Chondrocyte (in vitro differentiated cells): Measurements from ENCODE around the gene LRRC8C. TPM values are rescaled to one million over a fixed set of nuclear protein-coding genes. Genes with fewer than 3 reads are reported as not detected.

Experiments
- DNase-seq: peaks from one replicate; pipeline ENCODE4 v3.0.0; 2021; ENCODE audit warnings: mixed read lengths, low spot score
- H3K27ac Mint-ChIP-seq: one replicate; pipeline ENCODE4 v1.8.0; 2021; ENCODE audit warnings: mild to moderate bottlenecking, moderate library complexity, mixed read lengths; ENCODE audit not compliant: unreplicated experiment
- H3K27me3 Mint-ChIP-seq: 2 replicates; pipeline ENCODE4 v1.8.0; 2021; ENCODE audit warnings: low read depth, mixed read lengths
- H3K36me3 Mint-ChIP-seq: 2 replicates; pipeline ENCODE4 v1.8.0; 2021; ENCODE audit warnings: low read depth, mixed read lengths
- H3K4me1 Mint-ChIP-seq: 2 replicates; pipeline ENCODE4 v1.8.0; 2021; ENCODE audit warnings: low read depth, mild to moderate bottlenecking, mixed read lengths
- H3K4me3 Mint-ChIP-seq: one replicate; pipeline ENCODE4 v1.8.0; 2021; ENCODE audit warnings: mild to moderate bottlenecking, moderate library complexity, mixed read lengths; ENCODE audit not compliant: unreplicated experiment
- H3K9me3 Mint-ChIP-seq: 2 replicates; pipeline ENCODE4 v1.8.0; 2021; ENCODE audit warnings: low read depth, mixed read lengths
- total RNA-seq: library from RNA; stranded (reverse); gene quantifications from 3 replicates; pipeline ENCODE4 v1.2.1, GENCODE V29; 2021
- TF ChIP-seq, protein P1 (sequence below): fragments of 200-600 bp; sonication (generic); IDR thresholded peaks from 2 replicates; pipeline ENCODE4 v1.5.0; 2021; ENCODE audit warnings: antibody characterized with exemption, mild to moderate bottlenecking, moderate library complexity

LRRC8C gene
- total RNA-seq, 1 donor from 2014 or later: 2.3 TPM

DNA sequence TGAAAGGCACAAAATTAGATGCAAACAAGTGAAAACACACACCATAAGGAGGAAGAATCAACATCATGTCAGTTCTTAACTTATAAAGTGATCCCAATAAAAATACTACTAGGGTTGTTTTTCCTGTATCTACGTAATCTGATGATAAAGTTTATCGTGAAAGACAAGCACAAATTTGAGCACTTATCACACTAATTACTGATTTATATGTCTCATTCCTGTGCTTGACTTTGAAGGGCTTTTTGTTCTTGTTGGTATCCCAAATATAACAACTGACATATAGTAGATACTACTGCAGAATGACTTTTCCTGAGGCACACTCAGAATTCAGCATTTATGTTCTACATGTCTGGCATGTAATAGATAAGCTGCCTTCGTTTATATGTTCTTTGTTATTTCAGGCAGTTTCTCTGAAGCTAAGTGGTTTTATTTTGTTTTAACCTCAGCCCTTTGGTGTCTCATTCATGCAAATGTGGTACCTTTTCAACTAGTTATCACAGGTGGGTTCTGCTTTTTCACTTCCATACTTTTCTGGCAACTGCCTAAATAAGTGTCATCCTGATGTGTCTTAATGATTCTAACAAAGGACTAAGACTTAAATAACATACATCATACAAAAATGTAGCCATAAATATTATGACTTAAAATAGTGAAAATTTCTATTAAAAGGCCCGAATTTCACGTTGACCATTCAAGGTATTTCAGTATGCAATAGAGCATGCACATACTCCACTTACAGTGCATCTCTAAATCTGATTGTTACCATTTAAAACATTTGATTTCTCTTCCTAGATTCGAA is 73.2 kb downstream of the LRRC8C start:
- no peaks in the 10 kb centered on the region for H3K27me3 Mint-ChIP-seq
- no peaks in the 10 kb centered on the region for H3K36me3 Mint-ChIP-seq
- TF ChIP-seq, protein P1, sequence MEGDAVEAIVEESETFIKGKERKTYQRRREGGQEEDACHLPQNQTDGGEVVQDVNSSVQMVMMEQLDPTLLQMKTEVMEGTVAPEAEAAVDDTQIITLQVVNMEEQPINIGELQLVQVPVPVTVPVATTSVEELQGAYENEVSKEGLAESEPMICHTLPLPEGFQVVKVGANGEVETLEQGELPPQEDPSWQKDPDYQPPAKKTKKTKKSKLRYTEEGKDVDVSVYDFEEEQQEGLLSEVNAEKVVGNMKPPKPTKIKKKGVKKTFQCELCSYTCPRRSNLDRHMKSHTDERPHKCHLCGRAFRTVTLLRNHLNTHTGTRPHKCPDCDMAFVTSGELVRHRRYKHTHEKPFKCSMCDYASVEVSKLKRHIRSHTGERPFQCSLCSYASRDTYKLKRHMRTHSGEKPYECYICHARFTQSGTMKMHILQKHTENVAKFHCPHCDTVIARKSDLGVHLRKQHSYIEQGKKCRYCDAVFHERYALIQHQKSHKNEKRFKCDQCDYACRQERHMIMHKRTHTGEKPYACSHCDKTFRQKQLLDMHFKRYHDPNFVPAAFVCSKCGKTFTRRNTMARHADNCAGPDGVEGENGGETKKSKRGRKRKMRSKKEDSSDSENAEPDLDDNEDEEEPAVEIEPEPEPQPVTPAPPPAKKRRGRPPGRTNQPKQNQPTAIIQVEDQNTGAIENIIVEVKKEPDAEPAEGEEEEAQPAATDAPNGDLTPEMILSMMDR: no peak
- no peak overlapping the region for H3K27ac Mint-ChIP-seq
- no peak overlapping the region for H3K4me3 Mint-ChIP-seq
- no peak for DNase-seq
- peaks cover 20% of the 10 kb centered on the region for H3K4me1 Mint-ChIP-seq
- H3K9me3 Mint-ChIP-seq: no peaks in the 10 kb centered on the region

DNA sequence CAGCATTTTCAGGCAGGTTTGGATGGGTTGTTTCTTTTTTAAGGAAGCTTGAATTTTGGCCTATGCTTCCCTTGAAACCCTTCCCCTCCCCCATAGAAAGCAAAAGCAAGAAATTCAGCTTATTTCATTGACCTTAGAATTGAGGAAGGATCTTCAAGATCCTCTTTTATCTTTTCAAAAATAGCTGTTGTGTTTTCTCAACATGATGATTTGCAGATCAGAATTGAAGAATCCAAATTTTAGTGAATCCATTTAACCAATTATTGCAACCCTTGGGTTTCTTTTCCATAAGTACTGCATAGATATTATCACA is 73.7 kb downstream of the LRRC8C start:
- H3K9me3 Mint-ChIP-seq: no peaks in the 10 kb centered on the region
- no peak overlapping the region for H3K27ac Mint-ChIP-seq
- H3K27me3 Mint-ChIP-seq: no peaks in the 10 kb centered on the region
- no peaks in the 10 kb centered on the region for H3K36me3 Mint-ChIP-seq
- TF ChIP-seq, protein P1: no peak
- DNase-seq: no peak
- no peak overlapping the region for H3K4me3 Mint-ChIP-seq
- H3K4me1 Mint-ChIP-seq: peaks cover 20% of the 10 kb centered on the region

DNA sequence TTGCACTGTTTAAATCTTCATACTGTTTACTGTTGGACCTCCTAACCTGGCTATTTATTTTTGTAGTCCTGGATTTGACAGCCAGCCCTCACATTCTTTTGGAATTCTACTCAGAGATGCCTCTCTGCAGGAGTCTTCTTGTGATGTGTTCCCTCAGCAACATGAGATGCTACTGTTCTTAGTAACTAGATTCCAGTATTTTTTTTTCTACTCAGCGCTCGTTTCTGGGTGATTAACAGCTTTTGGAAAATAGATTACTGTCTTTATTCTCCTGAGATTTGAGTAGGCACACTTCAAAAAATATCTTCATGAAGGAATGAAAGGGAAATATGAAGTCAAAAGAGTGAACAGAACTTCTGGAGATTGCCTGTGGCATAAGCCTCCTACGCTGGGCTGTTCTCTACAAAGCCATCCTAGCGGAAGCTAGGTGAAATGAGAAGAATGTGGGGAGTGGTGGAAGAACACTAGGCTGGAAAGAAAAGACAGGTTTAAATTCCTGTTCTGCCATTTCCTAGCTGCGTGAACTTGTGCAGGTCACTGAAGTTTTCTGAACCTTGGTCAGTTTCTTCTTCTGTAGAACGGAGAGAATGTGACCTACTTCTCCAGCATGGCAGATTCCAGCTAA is 75.9 kb downstream of the LRRC8C start:
- H3K27ac Mint-ChIP-seq: peak overlapping the region; percentile 8
- H3K36me3 Mint-ChIP-seq: no peaks in the 10 kb centered on the region
- H3K4me3 Mint-ChIP-seq: peak overlapping the region; percentile 35
- no peaks in the 10 kb centered on the region for H3K9me3 Mint-ChIP-seq
- TF ChIP-seq, protein P1: peak; percentile 22
- peaks cover 20% of the 10 kb centered on the region for H3K4me1 Mint-ChIP-seq
- no peak for DNase-seq
- H3K27me3 Mint-ChIP-seq: no peaks in the 10 kb centered on the region

DNA sequence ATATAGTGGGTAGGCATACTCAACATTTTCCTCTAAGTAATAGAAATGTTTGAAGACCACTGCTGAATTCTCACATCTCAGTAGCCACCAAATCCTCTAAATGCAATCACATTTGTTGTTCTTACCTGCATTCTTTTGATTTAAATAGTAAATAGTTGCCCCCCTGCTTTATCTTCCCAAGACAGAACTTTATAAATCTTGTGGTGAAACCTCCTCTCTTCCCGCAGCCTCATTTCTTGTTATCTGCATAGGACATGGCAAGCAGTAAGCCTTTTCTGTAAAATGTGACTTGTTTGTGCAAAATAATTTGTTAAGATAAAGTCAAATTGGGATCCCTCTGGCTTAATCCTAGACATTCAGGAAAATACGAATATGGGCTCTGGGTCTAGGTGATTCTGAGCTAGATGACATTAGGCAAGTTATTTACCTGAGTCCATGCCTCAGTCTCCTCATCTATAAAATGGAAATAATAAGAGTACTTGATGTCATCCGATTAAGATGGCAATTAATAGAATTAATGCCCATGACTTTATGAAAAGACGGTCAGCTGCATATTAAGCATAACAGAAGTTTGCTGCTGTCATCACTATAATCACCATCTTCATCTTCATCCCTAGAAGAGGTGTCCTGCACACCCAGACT is 77.7 kb downstream of the LRRC8C start:
- TF ChIP-seq, protein P1: no peak
- H3K36me3 Mint-ChIP-seq: no peaks in the 10 kb centered on the region
- no peak overlapping the region for H3K4me3 Mint-ChIP-seq
- peaks cover 20% of the 10 kb centered on the region for H3K4me1 Mint-ChIP-seq
- H3K27ac Mint-ChIP-seq: no peak overlapping the region
- no peaks in the 10 kb centered on the region for H3K9me3 Mint-ChIP-seq
- no peaks in the 10 kb centered on the region for H3K27me3 Mint-ChIP-seq
- no peak for DNase-seq

DNA sequence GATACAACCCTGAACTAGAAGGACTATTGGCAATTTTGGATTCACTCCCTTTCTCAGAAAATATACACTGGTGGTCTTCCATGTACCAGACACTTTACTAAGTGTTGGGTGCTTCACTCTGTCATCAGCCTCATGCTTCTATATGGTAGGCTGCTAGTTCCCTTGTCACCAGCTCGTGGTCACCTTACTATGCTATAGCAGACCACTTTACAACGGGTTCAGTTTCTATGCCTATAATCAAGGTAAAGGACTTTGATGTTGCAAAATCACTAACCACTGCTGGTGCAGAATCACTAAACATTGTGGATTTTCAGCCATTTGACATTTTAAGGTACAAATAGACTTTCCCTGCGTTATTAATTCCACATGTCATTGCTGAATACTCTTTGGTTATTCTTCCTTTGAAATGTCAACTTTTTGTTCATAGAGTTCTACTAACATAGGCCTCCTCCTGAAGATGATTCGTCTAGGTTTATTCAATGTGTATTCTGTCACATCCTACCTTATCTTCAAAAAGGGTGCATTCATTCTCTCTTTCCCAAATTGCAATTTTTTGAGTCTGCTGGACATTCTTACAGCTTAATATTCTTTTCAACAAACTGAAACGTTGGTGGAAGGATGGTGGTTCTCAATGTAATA is 78.3 kb downstream of the LRRC8C start:
- no peak for DNase-seq
- Mint-ChIP-seq H3K27ac (no peak overlapping the region), H3K9me3 (no peaks in the 10 kb centered on the region), H3K27me3 (no peaks in the 10 kb centered on the region), H3K4me3 (no peak overlapping the region), H3K4me1 (peaks cover 20% of the 10 kb centered on the region), H3K36me3 (no peaks in the 10 kb centered on the region)
- TF ChIP-seq, protein P1: no peak
